Omental fat pad (tissue), 4 donors: ENCODE results near the gene LYSMD1. TPM values are rescaled to one million over a fixed set of nuclear protein-coding genes. Genes with fewer than 3 reads are reported as not detected.

Experiments used
- ATAC-seq: fragments of 150-250 bp; one replicate; pipeline ENCODE4 v1.9.1; 2016; ENCODE audit warnings: mild to moderate bottlenecking, moderate library complexity; ENCODE audit not compliant: low FRiP score
- DNase-seq: peaks from one replicate; pipeline ENCODE4 v3.0.0-alpha.2; 2019; ENCODE audit warnings: low spot score
- CTCF ChIP-seq, 3 donors: fragments of 450-650 bp; IDR thresholded peaks; one replicate each; pipeline ENCODE4 v1.5.1; 2016 to 2017; ENCODE audit warnings: antibody characterized with exemption in 3 of 3, mild to moderate bottlenecking in 3 of 3, moderate library complexity in 2 of 3
- total RNA-seq, 4 donors: library from RNA; depleted of rRNA; stranded (reverse); fragments of >200 nt; gene quantifications; one replicate each; pipeline ENCODE4 v1.1.0, GENCODE V29; 2016

LYSMD1 gene
- total RNA-seq, 4 donors from 2014 or later: 4.1 to 11.0 (median 9.8) TPM

DNA sequence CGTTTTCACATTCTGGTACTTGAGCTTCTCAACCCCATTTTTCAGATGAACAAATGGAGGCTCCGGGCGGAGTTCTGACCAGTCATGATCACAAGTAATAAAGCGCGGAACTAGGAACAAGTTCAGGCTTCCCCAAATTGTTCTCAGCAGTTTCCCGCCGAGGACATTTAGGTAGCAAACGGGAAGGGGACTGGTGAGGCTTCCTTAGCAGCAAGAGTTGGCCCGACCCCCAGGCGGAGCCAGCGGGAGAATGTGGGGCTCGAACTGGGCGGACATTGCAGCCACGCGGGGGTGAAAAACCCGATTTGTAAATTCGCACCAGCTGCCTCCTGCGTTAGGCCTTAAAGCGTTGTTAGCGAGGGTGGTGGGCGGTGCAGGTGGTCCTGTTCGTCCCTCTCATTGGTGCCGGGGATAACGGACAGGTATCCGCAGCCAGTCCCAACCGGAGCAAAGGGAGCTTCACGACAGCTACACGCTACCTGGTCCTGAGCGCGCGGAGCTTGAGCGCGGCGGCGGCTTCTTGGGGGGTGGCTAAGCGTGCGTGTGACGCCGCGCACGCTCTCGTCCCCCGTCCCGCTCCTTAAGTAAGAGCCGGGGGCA lies 34.6 kb downstream of the LYSMD1 start:
- TF ChIP-seq CTCF (IDR thresholded peaks at IDR 0.05): no peak
- ATAC-seq (peak; percentile 86), DNase-seq (peak; percentile 70)

GRCh38 chr1:151128800-151129199 lies 36.9 kb downstream of the LYSMD1 start:
- DNase-seq (no peak), ATAC-seq (no peak)
- no peak for TF ChIP-seq CTCF (IDR thresholded peaks at IDR 0.05)

DNA sequence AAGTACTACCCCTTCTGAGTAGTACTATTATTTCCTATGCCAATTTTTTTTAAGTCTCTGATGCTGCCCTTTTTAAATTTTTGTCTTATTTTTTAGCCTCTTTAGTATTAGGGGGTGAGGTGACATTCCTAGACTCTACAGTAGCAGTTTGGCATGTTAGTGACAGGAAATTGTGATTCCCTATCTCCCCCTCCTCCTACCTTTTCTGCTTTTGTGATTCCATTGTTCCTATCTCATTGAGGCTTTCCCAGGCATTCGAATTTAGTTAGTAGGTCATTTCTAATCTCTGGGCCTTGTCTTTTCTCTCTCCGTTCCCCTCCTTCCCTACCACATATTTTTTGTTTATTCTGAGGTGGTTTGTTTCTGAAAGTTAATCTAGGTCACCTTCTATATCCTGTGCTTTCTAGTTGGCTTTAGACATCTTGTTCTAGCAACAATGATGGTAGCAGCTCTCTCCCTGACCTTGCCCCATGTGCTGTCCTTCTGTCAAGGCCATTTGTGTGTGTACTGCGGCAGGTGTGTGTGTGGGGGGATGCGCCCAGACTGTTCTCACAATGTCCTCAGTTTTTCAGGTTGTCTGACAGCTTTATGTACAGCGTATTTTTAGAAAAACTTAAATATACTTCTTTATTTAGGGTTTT lies 40.8 kb downstream of the LYSMD1 start:
- no peak for ATAC-seq
- no peak for DNase-seq
- no peak for TF ChIP-seq CTCF (IDR thresholded peaks at IDR 0.05)

DNA sequence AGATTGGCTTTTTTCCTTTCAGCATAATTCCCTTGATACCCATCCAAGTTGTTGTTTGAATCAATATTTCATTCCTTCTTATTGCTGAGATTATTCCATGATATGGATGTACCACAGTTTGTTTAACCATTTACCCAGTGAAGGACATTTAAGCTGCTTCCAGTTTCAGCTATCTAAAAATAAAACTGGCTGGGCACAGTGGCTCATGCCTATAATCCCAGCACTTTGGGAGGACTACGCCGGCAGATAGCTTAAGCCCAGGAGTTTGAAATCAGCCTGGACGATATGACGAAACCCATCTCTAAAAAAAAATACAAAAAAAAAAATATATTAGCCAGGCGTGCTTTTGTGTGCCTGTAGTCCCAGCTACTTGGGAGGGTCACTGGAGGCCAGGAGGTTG lies 51.8 kb downstream of the LYSMD1 start:
- ATAC-seq (no peak), DNase-seq (no peak)
- TF ChIP-seq CTCF (IDR thresholded peaks at IDR 0.05): no peak

Other genes starting within 250 kb of the LYSMD1 start
- gene SETDB1, start 239.5 kb downstream of the LYSMD1 start, total RNA-seq: 10 to 100 TPM; 23.7 to 32.9 (median 27.8) TPM
- 100 to 1,000 TPM in 3 of 4 donors, 10 to 100 TPM in 1; 96.8 to 144 (median 131) TPM for gene CERS2, start 191.1 kb downstream of the LYSMD1 start, total RNA-seq
- gene ANXA9, start 183.6 kb downstream of the LYSMD1 start, total RNA-seq: 10 to 100 TPM in 1 of 4 donors, 1 to 10 TPM in 2, under 1 TPM in 1; 0.79 to 26.4 (median 5.6) TPM
- gene MINDY1, start 159.0 kb downstream of the LYSMD1 start, total RNA-seq: 10 to 100 TPM; 15.5 to 35.4 (median 33.2) TPM
- gene PRUNE1, start 157.5 kb downstream of the LYSMD1 start, total RNA-seq: 10 to 100 TPM in 3 of 4 donors, 1 to 10 TPM in 1; 6.2 to 20.6 (median 16.2) TPM
- gene BNIPL, start 129.3 kb downstream of the LYSMD1 start, total RNA-seq: under 1 TPM in 3 of 4 donors, not detected in 1; 0.63 to 0.74 (median 0.69) TPM
- 1 to 10 TPM; 2.8 to 7.8 (median 5.6) TPM for gene C1orf56, start 118.2 kb downstream of the LYSMD1 start, total RNA-seq
- gene CDC42SE1, start 106.3 kb downstream of the LYSMD1 start, total RNA-seq: 100 to 1,000 TPM in 1 of 4 donors, 10 to 100 TPM in 3; 56.6 to 115 (median 92.0) TPM
- 1 to 10 TPM in 2 of 4 donors, under 1 TPM in 2; 0.47 to 6.6 (median 0.79) TPM for gene MLLT11, start 105.5 kb downstream of the LYSMD1 start, total RNA-seq
- 10 to 100 TPM; 15.0 to 36.1 (median 21.2) TPM for gene GABPB2, start 95.1 kb downstream of the LYSMD1 start, total RNA-seq
- gene SEMA6C, start 19.3 kb downstream of the LYSMD1 start, total RNA-seq: 10 to 100 TPM in 1 of 4 donors, 1 to 10 TPM in 3; 2.6 to 25.5 (median 4.1) TPM
- gene TNFAIP8L2, start 9.3 kb downstream of the LYSMD1 start, total RNA-seq: 10 to 100 TPM in 3 of 4 donors, 1 to 10 TPM in 1; 7.6 to 16.4 (median 13.0) TPM
- 10 to 100 TPM; 12.0 to 24.7 (median 20.7) TPM for gene SCNM1, start 242 bp upstream of the LYSMD1 start, total RNA-seq
- gene TMOD4, start 10.1 kb upstream of the LYSMD1 start, total RNA-seq: 1 to 10 TPM in 1 of 4 donors, not detected in 3; 1.9 TPM
- gene VPS72, start 24.3 kb upstream of the LYSMD1 start, total RNA-seq: 10 to 100 TPM; 24.0 to 26.1 (median 24.6) TPM
- 10 to 100 TPM; 31.5 to 94.2 (median 59.4) TPM for gene PIP5K1A, start 32.6 kb upstream of the LYSMD1 start, total RNA-seq
- gene PSMD4, start 88.8 kb upstream of the LYSMD1 start, total RNA-seq: 100 to 1,000 TPM in 3 of 4 donors, 10 to 100 TPM in 1; 96.4 to 148 (median 131) TPM
- 10 to 100 TPM; 10.1 to 15.3 (median 14.2) TPM for gene ZNF687, start 116.4 kb upstream of the LYSMD1 start, total RNA-seq
- gene PI4KB, start 161.5 kb upstream of the LYSMD1 start, total RNA-seq: 100 to 1,000 TPM in 1 of 4 donors, 10 to 100 TPM in 3; 80.4 to 109 (median 87.2) TPM
- gene RFX5, start 181.3 kb upstream of the LYSMD1 start, total RNA-seq: 10 to 100 TPM; 20.1 to 50.6 (median 24.4) TPM
- gene SELENBP1, start 206.8 kb upstream of the LYSMD1 start, total RNA-seq: 100 to 1,000 TPM in 2 of 4 donors, 10 to 100 TPM in 2; 35.7 to 190 (median 128) TPM
- 100 to 1,000 TPM; 218 to 238 (median 231) TPM for gene PSMB4, start 233.7 kb upstream of the LYSMD1 start, total RNA-seq